NCI-H2227 (cell line): ENCODE measurements around the gene TEC.
"Not testable (repeated sequence)": the region's sequence is repeated elsewhere in the genome, so short reads cannot be mapped to it uniquely, and the experiment has no call there.

Source experiments
- DNase-seq: peaks from one replicate; lab custom pipeline; 2025; ENCODE audit not compliant: unreplicated experiment; lab: John Stamatoyannopoulos, UW

TEC gene

GRCh38 chr4:48197643-48198237 is 71.9 kb downstream of the TEC start:
- no peak for DNase-seq

DNA sequence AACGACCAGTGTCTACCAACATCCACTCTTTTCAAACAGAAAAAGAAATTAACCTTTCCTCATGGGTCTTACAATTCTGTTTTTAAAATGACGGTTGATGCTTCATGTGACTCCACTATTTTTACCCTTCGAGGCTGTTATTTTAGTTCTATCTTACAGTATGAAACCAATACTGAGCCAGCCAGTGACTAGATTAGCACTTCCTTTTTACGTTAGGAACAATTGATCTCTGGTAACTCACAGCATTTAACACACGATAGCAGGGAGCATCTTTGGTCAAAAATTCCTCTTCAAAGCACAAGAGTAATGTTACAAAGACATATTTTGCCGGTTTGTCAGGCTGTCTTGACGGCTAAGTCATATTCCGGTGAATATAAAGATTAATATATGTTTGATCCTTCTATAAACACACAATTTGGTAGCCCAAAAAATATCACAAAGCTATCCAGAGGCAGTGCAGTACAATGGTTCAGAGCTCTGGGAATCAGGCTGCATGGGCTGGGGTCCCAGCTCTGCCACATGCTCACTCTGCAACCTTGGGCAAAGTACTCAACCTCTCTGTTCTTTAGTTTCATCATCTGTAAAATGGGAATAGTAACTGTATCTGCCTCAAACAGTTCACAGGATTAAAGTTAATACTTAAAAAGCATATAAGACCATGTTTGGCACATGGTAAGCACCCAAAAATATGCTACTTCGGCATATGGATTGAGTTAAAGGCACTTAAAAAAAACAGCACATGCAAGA is 72.7 kb downstream of the TEC start:
- no peak for DNase-seq

GRCh38 chr4:48195853-48196252 is 73.8 kb downstream of the TEC start:
- no peak for DNase-seq

GRCh38 chr4:48195374-48195773 is 74.3 kb downstream of the TEC start:
- DNase-seq: no peak

DNA sequence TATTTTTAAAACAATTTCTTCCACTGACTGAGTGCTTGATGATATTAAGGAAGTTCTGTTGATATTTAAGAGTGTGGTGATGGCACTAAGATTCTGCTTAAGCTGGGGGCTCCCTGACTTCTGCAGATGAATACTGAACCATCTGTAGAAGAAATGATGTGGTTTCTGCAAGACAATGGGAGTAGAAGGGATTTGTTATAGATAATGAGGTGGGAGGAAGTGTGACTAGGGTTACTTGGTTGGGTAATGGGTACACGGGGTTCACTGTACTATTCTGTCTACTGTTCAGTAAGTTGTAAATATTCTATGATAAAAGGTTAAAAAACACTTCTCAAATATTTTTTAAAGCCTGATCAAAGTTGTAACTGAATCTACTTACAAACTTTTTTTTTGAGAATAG is 74.7 kb downstream of the TEC start:
- no peak for DNase-seq

- DNase-seq: no peak
Measured at GRCh38 chr4:48193921-48194468, 75.6 kb downstream of the TEC start.

DNA sequence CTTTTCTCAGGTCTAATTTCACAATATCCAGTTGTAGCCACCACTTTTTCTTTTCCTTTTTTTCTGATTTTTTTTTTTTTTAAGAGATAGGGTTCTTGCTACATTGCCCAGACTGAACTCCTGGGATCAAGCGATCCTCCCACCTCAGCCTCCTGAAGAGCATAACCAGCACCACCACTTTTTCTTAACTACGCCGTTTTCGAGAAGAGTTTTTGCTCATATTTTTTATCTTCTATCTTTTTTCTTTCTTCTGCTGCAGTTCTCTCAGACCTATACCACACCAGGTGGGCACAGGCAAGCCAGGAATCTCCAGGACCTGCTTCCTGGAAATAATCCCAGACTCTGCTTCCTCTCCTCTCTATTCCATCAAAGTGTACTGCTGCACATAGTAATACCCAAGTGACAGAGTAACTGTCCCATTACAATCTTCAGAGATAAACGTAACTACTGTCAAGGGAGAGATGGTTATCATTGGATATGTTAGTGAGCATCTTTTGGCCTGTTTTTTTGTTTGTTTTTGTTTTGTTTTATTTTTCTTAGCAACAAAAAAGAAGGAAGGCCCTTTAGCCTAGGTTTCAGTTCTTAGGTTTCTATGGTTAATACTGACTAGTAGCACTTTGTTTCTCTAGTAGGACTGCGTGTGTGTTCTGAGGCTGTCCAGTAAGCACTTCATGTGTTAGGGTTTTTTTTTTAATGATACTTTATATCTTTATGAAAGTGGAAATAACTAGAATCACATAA is 76.4 kb downstream of the TEC start:
- DNase-seq: no peak

GRCh38 chr4:48191758-48192157 is 77.9 kb downstream of the TEC start:
- no peak for DNase-seq

DNA sequence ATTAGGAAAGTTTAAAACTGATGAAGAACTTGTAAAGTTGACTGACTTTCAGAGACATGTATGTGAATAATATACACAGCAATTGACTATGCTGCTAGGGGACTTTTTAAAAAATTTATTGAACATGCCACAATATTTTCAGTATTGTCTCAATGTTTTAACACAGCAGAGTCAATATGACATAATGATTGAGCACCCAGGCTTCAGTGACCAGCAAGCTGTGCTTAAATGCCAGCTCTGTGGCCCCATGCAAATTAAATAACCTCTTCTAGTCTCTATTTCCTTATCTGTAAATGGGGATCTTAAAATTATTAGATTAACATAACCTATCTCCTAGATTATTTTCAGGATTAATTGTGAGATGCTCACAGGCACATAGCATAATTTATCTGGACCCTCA is 78.8 kb downstream of the TEC start:
- no peak for DNase-seq

DNA sequence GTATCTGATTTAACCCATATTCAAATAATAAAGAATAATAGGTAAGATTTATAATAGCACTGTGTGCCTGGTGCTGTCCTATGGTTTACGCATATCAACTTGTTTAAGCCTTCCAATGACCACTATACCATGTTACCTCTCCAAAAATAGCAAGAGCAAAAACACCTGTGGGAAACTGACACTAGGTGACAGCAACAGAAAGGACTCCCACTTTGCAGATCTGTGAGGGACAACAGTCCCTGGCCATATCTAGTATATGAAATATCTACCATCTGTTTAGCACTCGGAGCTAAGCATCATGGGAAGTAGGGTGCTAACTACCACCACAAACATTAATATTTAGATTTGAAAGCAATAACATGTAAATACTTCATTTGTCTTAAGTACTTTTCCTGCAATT is 79.9 kb downstream of the TEC start:
- no peak for DNase-seq

GRCh38 chr4:48188390-48188789 is 81.2 kb downstream of the TEC start:
- DNase-seq: no peak

DNA sequence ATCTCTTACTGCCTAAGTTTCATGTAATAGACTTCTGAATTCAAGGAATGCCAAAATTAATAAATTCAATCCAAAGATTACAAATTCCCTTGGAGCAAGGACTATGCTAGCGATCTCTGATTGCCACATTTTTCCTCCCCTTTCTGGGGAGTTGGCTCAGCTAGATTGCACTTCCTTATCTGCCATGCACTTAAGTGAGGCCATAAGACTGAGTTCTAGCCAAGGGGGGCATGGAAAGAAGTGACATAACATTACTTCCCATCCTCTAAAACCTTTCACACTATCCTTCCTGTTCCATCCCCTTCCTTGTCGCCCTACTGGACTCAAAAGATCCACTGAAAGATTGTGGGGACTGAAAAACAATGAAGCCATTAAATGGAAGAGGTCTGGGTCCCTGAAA is 81.8 kb downstream of the TEC start:
- no peak for DNase-seq

DNA sequence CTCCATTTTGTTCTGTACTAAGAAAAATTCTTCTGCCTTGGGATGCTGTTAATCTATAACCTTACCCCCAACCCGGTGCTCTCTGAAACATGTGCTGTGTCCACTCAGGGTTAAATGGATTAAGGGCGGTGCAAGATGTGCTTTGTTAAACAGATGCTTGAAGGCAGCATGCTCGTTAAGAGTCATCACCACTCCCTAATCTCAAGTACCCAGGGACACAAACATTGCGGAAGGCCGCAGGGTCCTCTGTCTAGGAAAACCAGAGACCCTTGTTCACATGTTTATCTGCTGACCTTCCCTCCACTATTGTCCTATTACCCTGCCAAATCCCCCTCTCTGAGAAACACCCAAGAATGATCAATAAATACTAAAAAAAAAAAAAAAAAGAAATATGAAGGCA is 82.6 kb downstream of the TEC start:
- DNase-seq: not testable (repeated sequence)

GRCh38 chr4:48186394-48186793 is 83.2 kb downstream of the TEC start:
- DNase-seq: not testable (repeated sequence)

- DNase-seq: no peak
Measured at GRCh38 chr4:48184882-48185281, 84.8 kb downstream of the TEC start.

GRCh38 chr4:48180234-48180633 is 89.4 kb downstream of the TEC start:
- DNase-seq: no peak

GRCh38 chr4:48178931-48179330 is 90.7 kb downstream of the TEC start:
- no peak for DNase-seq

- DNase-seq: no peak
Measured at GRCh38 chr4:48175806-48176205, 93.8 kb downstream of the TEC start.

GRCh38 chr4:48175328-48175727 is 94.3 kb downstream of the TEC start:
- no peak for DNase-seq

DNA sequence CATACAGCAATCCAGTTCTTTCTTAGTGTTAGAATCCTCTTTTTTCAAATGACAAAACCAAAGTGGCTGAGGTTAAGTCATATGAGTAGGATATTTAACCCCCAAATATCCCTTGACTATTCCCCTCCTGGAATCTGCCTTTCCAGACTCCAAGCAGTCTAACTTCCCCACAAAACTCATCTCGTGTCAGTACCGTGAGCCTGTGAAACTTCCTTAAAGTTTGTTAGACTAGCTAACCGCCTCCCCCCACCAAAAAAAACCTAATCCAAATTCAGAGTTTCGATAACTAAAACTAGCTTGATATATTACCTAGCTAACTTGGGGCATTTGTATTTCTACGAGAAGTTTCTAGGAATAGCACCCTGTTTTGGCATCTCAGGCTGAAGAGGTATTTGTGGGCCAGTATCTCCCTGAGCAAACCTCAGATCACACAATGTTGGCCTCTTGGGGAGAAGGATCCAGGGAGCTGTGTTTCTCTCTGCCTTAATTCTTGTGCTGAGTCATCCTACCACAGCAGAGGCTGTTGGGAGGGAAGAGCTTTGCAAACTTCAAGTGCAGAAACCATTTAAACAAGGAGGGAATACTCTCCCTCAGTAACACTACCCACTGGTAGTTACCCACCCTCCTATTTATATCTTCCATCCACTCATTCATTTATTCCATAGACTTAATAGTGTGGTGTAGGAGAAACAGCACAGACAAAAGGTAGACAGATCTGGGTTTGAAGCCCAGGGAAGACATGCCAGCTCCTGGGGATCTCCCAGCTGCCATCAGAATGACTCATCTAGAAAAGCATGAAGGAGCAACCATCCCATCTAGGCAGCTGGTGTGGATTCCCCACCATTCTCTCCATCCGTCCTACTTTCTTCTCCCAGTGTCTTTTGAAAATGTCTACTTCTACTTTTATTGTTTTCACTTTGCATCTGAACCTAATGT is 96.3 kb downstream of the TEC start:
- no peak for DNase-seq

- no peak for DNase-seq
Measured at GRCh38 chr4:48172651-48173050, 97.0 kb downstream of the TEC start.
